Prostate gland (tissue), 2 donors: ENCODE results near the gene PTPN1. TPM values are rescaled to one million over a fixed set of nuclear protein-coding genes. Genes with fewer than 3 reads are reported as not detected.

Source experiments
- DNase-seq: peaks from one replicate; pipeline ENCODE4 v3.0.0-alpha.2; 2019; ENCODE audit warnings: low spot score
- H3K27ac ChIP-seq, 2 donors: fragments of 200-600 bp; sonication (generic); 2 replicates each; pipeline ENCODE4 v1.5.1; 2017 to 2019
- H3K27me3 ChIP-seq: fragments of 200-600 bp; sonication (generic); replicated peaks from 2 replicates; pipeline ENCODE4 v1.5.1; 2019; ENCODE audit not compliant: insufficient read depth
- H3K36me3 ChIP-seq, 2 donors: fragments of 200-600 bp; sonication (generic); 1 replicate in 1 of 2; 2 replicates in 1 of 2; pipeline versions ENCODE4 v1.5.1 to v1.8.1; 2017 to 2019
- H3K4me1 ChIP-seq: fragments of 200-600 bp; sonication (generic); replicated peaks from 2 replicates; pipeline ENCODE4 v1.5.1; 2019
- H3K4me3 ChIP-seq, 2 donors: fragments of 200-600 bp; sonication (generic); 2 replicates each; pipeline ENCODE4 v1.5.1; 2017 to 2019
- H3K9me3 ChIP-seq: fragments of 200-600 bp; sonication (generic); 2 replicates; pipeline ENCODE4 v1.5.1; 2017
- POLR2A ChIP-seq: fragments of 450-650 bp; IDR thresholded peaks from one replicate; pipeline ENCODE4 v1.6.1; 2016; ENCODE audit warnings: antibody characterized with exemption, mild to moderate bottlenecking
- POLR2AphosphoS5 ChIP-seq: sonication (generic); formaldehyde crosslinking; IDR thresholded peaks from one replicate; pipeline ENCODE4 v1.6.1; 2017; ENCODE audit warnings: antibody characterized with exemption
- WGBS: methylation state at CpG from one replicate; pipeline ENCODE4 v1.1.5; 2018; 5-methylcytosine and 5-hydroxymethylcytosine counted together
- intact Hi-C: fragments of 100-400 bp; cut with DNase I; formaldehyde crosslinking; loops from one replicate; pipeline ENCODE4 v1.14.2; 2022
- total RNA-seq, 2 donors: library from RNA; depleted of rRNA; stranded (reverse); fragments of >200 nt; gene quantifications; one replicate each; pipeline ENCODE4 v1.1.0, GENCODE V29; 2016
- TF ChIP-seq, protein P1 (sequence below), 4 experiments: fragments of 200-600 bp in 2 of 4; fragments of 450-650 bp in 2 of 4; sonication (generic) in 2 of 4; IDR thresholded peaks; 1 replicate in 3 of 4; 2 replicates in 1 of 4; pipeline ENCODE4 v1.5.1; 2016 to 2019; ENCODE audit warnings: antibody characterized with exemption in 4 of 4, mild to moderate bottlenecking in 2 of 4, moderate library complexity in 2 of 4

Gene PTPN1
- total RNA-seq, 2 donors from 2014 or later: 28.5 to 46.6 TPM

- Histone ChIP-seq H3K36me3 (no peaks in the 10 kb centered on the region), H3K4me3 (no peak overlapping the region), H3K4me1 (no peaks in the 10 kb centered on the region), H3K27me3 (no peaks in the 10 kb centered on the region), H3K27ac (no peak overlapping the region), H3K9me3 (no peaks in the 10 kb centered on the region)
- DNase-seq: no peak
- WGBS: 93% methylated on average over 3 of the region's 3 CpGs
- TF ChIP-seq, protein P1, sequence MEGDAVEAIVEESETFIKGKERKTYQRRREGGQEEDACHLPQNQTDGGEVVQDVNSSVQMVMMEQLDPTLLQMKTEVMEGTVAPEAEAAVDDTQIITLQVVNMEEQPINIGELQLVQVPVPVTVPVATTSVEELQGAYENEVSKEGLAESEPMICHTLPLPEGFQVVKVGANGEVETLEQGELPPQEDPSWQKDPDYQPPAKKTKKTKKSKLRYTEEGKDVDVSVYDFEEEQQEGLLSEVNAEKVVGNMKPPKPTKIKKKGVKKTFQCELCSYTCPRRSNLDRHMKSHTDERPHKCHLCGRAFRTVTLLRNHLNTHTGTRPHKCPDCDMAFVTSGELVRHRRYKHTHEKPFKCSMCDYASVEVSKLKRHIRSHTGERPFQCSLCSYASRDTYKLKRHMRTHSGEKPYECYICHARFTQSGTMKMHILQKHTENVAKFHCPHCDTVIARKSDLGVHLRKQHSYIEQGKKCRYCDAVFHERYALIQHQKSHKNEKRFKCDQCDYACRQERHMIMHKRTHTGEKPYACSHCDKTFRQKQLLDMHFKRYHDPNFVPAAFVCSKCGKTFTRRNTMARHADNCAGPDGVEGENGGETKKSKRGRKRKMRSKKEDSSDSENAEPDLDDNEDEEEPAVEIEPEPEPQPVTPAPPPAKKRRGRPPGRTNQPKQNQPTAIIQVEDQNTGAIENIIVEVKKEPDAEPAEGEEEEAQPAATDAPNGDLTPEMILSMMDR (IDR thresholded peaks at IDR 0.05): no peak
- no peak for TF ChIP-seq POLR2A
- TF ChIP-seq POLR2AphosphoS5: no peak
- intact Hi-C loops: no loop called here
Observed at GRCh38 chr20:50552979-50553378, 42.8 kb downstream of the PTPN1 start.

DNA sequence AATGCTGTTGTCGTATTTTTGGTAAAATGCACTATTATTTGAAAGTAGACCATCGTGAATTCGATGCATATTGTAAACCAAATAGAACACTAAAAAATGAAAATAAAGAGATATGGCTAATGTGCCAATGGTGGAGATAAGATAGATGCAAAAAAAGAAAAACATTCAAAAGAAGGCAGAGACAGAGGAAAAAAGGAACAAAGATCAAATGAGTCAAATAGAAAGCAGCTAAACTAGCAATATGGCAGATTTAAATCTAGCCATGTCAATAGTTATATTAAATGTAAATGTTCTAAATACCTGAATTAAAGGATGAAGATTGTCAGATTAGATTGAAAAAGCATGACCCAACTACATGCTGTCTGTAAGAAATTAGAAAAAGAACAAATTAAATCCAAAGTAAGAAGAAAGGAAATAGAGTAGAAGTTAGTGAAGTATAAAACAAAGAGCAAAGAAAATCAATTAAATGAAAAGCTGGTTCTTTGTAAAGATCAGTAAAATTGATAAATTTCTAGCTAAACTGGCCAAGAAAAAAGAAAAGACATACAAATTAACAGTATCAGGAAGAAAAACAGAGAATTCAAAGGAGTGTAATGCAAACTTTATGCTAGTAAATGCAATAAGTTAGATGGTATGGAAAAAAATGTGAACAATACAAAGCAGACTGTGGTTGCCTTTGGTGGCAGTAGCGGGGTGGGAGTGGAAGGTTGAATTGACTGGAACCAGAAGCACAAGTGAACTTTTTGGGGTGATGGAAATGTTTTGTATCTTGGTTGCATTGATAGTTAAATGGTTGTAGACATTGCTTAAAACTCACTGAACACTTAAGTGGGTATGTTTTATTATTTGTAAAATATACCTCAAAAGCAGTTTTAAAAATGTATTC is 44.8 kb downstream of the PTPN1 start:
- Histone ChIP-seq H3K9me3 (no peaks in the 10 kb centered on the region), H3K27ac (no peak overlapping the region), H3K4me3 (no peak overlapping the region), H3K36me3 (no peaks in the 10 kb centered on the region), H3K4me1 (no peaks in the 10 kb centered on the region), H3K27me3 (no peaks in the 10 kb centered on the region)
- TF ChIP-seq POLR2A (no peak), POLR2AphosphoS5 (no peak)
- TF ChIP-seq, protein P1 (IDR thresholded peaks at IDR 0.05): no peak
- no peak for DNase-seq
- intact Hi-C loops: no loop called here
- WGBS: 96% methylated on average over 4 of the region's 4 CpGs

- H3K4me1 ChIP-seq: no peaks in the 10 kb centered on the region
- DNase-seq: no peak
- no peak overlapping the region for H3K4me3 ChIP-seq
- no peak overlapping the region for H3K27ac ChIP-seq
- intact Hi-C loops: no loop called here
- H3K9me3 ChIP-seq: no peaks in the 10 kb centered on the region
- TF ChIP-seq POLR2A: no peak
- TF ChIP-seq, protein P1 (IDR thresholded peaks at IDR 0.05): no peak
- no peak for TF ChIP-seq POLR2AphosphoS5
- 52% methylated on average over 5 of the region's 5 CpGs for WGBS
- H3K27me3 ChIP-seq: no peaks in the 10 kb centered on the region
- H3K36me3 ChIP-seq: no peaks in the 10 kb centered on the region
Observed at GRCh38 chr20:50555662-50556061, 45.5 kb downstream of the PTPN1 start.

DNA sequence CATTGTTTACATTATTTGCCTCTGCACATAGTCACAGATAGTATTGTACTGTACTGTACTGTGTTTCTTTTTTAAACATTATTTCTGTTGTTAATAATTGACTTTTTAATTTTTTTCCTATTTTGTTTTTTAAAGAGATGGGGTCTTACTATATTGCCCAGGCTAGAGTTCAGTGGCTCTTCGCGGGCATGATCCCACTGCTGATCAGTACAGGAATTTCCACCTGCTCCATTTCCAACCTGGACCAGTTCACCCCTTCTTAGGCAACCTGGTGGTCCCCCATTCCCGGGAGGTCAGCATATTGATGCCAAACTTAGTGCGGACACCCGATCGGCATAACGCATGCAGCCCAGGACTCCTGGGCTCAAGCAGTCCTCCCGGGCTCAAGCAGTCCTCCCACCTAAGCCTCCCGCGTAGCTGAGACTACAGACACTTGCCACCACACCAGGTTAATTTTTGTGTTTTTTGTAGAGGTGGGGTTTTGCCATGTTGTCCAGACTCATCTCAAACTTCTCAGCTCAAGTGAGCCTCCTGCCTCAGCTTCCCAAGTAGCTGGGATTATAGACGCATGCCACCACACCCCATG is 47.5 kb downstream of the PTPN1 start:
- WGBS: 96% methylated on average over 11 of the region's 11 CpGs
- intact Hi-C loops: no loop called here

More for the DNA sequence above, 47.5 kb downstream of the PTPN1 start:
- Histone ChIP-seq H3K9me3 (no peaks in the 10 kb centered on the region), H3K27ac (no peak overlapping the region), H3K4me1 (no peaks in the 10 kb centered on the region), H3K4me3 (no peak overlapping the region), H3K36me3 (no peaks in the 10 kb centered on the region), H3K27me3 (no peaks in the 10 kb centered on the region)
- DNase-seq: no peak
- TF ChIP-seq POLR2A: no peak
- TF ChIP-seq, protein P1 (IDR thresholded peaks at IDR 0.05): no peak
- no peak for TF ChIP-seq POLR2AphosphoS5
